Occipital lobe (tissue), 2 donors: ENCODE measurements around the gene PLCB4. TPM values are rescaled to one million over a fixed set of nuclear protein-coding genes. Genes with fewer than 3 reads are reported as not detected.

ENCODE experiments used
- DNase-seq: peaks from one replicate; lab custom pipeline; 2025; lab: John Stamatoyannopoulos, UW
- total RNA-seq: library from RNA; depleted of rRNA; stranded (reverse); fragments of >200 nt; gene quantifications from one replicate; pipeline ENCODE4 v1.2.3, GENCODE V29; 2014

The PLCB4 gene
- total RNA-seq, 1 donor from 2014 or later = 12.6 TPM

DNA sequence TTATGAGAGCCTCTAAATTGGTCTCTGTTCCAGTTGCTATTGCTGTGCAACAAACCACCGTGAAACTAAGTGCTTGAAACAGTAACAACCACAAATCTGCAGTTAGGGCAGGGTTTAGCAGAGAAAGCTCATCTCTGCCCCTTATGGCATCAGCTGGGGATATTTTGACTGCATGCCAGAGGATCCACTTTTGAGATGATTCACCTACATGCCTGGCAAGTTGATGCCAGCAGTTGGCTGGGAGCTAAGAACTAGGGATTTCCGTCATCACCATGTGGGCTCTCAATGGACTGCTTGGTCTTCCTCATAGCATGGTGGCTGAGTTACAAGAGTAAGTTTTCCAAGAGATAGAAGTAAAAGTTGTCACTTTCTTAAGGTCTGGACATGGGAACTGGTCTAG, 35.1 kb downstream of the PLCB4 start:
- DNase-seq = no peak

DNA sequence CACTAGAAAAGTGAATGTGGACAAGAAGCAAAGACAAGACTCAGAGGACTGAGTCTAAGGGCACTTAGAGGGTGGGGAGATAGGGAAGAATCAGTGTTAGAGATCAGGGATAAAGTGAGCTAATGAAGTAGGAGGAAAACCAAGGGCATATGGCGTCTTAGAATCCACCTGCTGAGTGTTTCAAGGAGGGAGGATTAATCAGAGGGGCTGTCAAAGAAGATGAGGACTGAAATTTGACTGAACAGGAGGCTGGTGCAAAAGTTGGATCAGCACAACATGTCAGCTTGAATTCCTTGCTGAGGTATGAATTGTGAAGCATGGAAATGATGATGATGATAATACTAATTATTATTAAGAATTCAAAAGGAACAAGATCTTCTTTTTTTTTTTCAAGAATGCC, 39.4 kb downstream of the PLCB4 start:
- DNase-seq = no peak

DNA sequence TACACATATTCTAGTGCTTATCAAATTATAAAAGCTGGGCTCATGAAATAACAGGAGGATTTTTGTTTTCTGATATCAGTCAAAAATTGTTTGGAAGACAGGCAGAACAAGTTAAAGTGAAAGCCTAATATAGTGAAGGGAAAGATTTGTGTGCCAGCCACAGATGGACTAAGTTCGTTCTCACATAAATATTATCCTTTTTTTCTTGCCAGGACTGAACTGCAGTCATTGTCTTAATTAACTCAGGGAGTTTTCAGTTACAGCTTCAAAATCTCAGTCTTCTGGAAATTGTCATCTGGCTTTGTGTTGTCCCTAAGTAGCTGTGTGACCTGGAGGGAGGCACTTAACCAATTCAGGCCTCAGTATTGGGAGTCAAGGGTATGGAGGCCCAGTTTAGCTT, 40.7 kb downstream of the PLCB4 start:
- no peak for DNase-seq

DNA sequence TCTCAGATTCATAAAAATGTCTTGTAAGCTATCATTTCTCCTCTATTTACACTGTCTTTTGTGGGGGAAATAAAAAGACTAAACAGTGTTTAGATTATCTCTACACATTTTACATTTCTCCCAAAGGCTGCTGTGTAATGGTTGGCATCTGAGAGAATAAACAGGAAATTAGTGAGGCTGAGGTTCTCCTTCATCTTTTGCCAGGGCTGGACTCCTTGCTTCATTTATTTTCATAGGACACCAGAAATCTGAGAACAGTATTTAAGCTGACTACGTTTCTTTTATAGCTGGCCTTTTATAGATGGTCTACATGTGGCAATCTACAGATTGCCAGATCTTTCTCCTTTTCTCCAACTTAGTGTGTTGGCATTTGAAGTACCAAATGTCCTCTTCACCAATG, 41.5 kb downstream of the PLCB4 start:
- DNase-seq = no peak

DNA sequence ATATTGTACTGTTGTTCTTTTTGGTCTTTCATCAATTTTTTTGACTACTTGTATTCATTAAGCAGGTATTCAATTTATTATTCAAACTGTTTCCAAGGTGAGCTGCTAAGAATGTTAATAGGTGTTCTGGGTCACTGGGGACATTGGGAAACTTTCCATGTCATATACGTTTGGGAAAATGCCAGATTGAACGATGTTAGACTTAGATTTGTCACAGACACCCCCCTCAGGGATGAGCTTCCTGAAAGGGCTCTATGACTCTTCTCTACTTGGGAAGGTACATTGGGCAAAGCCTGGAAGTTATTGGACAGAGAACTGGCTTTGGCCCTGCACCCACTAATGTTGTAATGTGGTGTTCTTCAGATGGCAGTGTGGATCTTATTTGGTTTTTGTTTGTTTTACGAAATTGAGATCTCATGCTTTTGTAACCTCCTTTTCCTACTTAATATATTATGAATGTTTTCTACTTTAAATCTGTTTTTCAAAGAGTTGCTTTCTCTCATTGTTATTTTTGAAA, 42.1 kb downstream of the PLCB4 start:
- no peak for DNase-seq

DNA sequence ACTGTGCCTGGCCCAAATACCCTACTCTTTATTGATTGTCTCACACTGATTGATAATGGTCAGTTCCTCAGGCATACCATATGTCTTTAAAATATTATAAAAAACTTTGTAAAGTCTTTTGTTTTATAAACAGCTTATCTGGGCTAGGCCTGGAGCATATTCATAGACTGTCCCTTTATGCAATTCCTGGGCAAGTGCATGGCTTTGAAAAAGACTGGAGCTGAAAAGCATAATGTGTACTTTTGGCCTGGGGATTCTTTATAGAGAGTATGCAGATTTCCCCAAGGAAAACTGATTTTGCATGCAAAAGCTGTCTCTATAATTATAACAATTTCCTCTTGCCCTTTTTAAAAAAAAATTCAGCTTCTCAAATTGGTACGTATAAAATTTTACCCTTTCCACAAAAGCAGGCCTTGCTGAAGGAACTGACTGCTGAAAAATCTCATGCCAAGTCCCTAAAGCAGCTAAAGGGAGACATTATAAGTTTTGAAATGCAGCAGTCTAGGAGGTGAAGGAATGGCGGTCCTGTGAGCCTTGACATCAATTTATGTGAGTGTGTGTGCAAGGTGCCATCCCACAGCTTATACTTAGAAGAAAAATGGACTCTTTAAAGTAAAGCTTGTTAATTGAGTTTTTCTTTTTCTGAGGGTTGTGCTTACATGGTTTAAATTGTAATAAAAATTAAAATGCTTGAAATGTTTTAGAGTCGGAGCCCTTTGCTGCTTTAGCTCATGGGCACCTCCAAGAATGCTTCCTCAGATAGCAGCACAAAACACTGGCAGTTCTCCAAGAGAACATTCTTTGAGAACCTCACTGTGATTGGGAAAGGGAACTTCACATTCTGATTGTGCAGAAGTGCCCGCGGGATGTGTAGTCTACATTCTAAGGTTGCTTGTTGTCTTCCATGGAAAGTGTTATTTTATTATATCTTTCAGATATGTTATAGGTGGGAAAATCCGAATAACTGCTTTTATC, 43.9 kb downstream of the PLCB4 start:
- no peak for DNase-seq

DNA sequence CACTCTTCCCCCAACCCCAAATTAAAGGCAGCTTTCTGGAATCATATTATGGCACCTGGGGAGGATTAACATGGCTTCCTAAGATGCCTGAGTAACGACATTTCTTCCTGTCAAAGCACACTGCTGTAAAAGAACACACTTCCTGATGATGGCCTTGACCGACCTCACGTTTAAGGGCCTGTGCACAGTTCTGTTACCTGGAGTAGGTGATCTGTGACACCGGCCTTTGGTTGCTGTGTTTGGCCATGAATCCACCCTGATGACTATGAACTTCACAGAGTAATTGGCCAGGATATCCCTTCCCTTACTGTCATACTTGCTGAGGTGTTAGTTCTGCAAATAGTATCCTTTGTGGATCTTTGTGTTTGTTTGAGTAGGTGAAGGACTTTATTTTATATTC, 45.8 kb downstream of the PLCB4 start:
- no peak for DNase-seq

DNA sequence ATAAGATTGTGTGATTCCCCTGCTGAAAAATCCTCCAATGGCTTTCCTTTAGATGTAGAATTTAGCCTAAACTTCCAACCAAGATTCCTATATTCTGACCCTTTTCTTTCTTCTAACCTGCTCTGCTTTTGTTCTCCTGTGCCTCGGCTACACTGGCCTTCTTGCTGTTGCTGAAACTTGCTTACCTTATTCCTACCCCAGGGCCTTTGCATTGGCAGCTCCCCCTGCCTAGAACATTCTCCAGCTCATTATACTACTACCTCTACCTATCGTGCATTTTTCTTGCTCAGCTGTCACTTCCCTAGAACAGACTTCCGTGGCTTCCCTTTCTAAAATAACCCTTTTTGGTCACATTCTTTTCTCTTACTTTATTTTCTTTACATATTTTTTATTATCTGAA, 48.7 kb downstream of the PLCB4 start:
- DNase-seq = no peak

DNA sequence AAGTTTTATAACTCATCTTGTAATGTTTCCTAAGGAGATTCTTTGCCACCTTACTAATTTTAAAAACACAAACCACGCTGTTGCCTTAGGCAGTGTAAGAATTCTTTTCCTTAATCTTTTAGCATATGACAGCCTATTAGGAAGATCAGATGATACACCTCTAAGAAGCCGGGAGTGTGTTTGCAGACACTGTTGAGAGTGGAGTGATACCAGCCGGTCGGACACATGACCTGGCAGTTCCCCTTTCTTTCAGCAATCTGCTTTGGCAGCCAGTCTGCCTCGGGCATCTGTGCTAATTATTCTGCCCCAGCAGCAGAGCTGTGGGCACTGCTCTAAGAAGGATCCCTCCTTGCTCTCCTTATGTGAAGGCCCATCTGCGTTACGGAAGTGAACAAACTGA, 50.9 kb downstream of the PLCB4 start:
- DNase-seq = no peak

DNA sequence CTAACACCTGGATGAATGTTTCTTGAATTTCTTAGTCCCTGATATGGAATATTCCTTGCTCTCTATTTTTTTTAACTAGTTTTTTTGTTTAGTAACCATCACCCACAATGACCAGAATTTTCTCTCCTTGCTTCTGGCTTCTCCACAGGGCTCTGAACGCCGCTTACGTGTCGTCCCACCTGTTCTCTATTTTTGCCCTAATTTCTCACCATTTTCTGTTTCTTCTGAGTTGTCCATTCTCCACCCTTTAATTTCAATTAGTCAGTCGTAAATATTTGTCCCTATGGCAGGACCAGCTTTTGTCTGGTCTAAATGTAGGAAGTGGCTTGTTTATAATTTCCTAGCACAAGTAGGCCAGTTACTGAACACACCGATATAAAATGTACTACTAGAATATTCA, 52.3 kb downstream of the PLCB4 start:
- DNase-seq = no peak

DNA sequence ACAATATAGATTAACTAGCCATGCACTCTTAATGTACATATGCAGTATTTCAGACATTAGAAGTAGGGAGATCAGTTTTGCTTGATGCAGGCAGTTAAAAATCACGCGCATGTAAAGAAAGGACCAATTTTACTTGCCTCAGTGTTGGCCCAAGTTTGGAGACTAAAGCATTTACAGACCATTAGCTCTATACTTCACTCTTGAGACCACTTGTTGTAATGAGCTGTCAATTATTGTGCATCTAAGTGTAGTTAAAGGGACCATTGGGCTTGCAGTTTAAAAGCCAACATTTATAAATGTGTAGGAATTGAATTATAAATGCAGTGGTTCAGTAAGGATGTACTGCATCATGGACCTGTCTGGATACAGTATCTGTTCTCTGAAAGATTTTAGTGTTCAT, 53.7 kb downstream of the PLCB4 start:
- no peak for DNase-seq

DNA sequence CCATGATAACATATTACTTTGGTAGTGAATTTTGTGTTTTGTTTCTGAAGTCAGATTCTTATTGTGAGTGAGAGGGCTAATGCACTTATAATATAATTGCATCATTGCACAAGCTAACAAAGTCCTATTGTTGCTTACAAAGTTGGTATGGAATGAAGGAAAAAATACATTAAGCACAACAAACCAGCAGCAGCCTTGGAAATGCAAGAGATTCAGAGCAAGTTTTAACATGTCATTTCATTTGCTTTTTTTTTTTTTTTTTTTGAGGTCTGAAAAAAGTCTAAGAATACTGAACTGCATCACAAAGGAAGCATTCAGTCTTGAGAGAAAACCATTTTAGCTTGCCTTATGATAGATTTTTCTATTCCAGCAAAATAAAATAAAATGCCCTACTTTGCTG, 57.6 kb downstream of the PLCB4 start:
- no peak for DNase-seq

DNA sequence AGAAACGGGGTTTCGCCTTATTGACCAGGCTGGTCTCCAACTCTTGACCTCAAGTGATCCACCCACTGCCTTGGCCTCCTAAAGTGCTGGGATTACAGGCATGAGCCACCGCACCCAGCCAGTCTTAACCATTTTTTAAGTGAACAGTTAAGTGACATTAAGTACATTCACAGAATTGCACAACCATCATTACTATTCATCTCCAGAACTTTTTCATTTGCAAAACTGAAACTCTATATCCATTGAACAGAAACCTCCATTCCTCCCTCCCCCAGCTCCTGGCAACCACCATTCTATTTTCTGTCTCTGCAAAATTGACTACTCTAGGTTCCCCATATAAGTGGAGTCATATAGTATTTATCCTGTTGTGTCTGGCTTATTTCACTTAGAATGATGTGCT, 59.7 kb downstream of the PLCB4 start:
- no peak for DNase-seq

DNA sequence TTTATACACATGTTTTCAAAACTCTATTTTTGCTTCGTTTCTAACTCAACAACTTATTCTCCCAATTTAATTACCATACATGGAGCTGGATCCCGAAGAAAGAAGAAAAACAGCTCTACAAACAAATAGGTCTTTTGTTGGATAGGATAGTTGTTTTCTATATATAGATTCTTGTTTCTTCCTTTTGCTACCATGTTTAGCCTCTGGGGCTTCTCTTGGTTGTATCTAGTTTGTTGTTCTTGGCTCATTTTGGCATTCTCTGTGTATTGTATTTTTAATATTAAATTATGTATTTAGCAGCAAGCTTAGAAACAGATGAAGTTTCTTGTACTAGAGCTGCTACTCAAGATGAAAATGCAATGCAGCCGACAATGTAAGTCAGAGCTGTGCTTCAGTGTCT, 60.9 kb downstream of the PLCB4 start:
- no peak for DNase-seq

DNA sequence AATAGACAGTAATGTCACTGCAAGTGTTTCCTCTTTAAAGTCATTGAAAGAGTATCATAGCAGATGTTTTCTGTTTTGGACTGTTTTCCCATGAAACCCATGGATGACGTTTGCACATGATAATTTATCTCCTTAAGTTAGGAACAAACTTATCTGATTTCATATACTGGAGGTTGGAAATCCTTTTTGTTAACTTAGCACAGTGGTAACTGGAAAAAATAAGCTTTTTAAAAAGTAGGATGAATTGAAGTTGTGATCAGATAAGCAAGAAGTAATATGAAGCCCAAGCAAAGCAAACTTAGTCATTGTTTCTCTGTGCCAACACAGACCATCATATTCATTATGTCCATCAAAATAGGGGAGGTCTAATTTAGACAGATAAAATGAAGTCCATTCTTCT, 61.6 kb downstream of the PLCB4 start:
- no peak for DNase-seq

DNA sequence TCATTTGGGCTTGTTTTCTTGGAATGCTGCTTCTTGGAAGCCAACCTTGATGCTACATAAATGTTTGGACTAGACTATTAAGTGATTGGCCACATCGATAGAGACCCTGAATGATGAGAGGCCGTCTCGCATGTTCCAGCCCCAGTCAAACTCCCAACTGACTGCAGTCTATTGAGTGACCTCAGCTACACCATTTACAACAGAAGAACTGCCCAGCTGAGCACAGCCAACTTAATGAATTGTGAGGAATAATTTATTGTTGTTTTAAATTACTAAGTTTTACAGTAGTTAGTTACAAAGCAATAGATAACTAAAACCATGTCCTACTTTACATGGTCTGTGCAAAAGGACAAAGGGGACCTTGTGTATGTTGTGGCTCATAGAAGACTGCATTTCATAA, 63.0 kb downstream of the PLCB4 start:
- DNase-seq = no peak

DNA sequence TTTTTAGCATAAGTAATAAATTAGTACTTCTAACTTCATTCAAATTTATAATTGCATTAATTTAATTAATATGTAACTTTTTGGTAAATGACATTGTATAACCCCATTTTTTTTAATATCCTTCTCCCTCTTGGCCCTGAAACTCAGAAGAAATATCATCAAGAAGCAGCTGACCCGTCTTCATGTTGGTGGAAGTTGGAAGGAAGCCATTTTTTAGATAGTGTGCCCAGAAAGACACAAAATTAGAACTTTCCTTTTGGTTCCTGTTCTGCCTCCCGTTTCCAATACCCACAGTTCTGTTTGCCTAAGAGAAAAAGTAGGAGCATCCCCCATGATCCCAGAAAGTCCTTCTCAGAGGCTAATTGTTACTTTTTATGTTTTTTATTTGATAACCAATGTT, 65.5 kb downstream of the PLCB4 start:
- no peak for DNase-seq

DNA sequence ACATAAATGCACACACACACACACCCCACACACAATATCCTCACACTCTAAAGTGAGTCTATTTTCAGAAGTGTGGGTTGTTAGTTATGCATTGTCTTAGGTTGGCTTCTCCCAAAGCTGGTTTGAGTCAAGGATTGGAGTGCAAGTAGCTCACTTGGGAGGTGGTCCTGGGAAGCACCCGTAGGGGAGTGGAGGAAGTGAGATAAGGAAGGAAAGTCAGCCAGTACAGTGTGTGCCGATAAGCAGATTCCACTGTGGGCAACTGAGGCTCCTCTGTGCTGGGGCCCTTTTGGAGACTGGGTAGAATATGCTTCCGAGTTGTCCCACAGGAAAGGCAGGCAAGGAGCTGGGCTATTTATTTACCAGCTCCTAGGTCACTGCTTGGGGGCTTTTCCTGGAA, 67.2 kb downstream of the PLCB4 start:
- DNase-seq = no peak

DNA sequence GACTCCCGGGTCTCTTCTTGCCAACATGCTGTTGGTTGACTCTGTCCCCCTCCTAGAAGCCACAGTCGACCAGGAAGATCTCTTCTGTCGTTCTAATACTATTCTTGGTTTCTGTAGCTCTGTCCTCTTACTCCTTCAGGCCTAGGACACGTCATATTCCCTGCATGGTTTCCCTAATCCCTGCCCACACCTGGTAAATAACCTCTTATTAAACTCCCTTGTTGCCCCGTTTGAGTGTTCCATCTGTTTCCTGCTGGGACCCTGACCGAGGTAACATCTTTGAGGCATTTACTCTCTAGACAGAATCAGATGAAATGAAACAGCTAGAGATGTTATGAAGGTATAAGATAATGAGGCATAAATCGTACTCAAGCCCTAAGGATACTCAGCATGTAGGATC, 68.1 kb downstream of the PLCB4 start:
- no peak for DNase-seq

DNA sequence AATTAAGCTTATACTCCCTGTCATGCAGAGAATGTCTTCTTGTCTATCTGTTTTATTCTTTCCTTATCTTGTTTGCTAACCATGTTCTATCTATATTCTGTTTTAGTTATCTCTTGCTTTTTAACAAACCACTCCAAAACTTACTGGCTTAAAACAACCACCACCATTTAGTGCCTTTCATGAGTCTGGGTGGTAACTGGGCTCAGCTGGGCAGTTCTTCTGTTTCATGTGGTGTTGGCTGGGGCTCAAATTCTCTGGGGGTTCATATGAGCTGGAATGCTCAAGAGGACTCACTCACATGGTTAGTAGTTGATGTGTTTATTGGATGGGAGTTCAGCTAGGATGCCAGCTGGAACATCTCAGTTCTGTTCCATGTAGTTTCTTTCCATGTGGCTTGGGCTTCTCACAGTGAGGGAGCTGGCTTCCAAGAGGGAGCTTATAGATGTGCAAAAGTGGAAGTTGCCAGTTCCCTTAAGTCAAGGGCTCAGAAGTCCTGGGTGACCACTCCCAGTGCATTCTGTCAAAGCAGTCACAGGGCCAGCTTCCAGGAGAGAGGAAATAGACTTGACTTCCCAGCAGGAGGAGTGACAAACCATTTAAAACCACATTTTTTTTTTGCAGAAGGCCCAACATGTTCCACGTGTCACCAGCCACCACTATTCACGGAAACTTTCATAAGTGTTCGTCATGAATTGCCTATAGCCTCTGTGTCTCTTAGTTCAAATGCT, 70.4 kb downstream of the PLCB4 start:
- DNase-seq = no peak

DNA sequence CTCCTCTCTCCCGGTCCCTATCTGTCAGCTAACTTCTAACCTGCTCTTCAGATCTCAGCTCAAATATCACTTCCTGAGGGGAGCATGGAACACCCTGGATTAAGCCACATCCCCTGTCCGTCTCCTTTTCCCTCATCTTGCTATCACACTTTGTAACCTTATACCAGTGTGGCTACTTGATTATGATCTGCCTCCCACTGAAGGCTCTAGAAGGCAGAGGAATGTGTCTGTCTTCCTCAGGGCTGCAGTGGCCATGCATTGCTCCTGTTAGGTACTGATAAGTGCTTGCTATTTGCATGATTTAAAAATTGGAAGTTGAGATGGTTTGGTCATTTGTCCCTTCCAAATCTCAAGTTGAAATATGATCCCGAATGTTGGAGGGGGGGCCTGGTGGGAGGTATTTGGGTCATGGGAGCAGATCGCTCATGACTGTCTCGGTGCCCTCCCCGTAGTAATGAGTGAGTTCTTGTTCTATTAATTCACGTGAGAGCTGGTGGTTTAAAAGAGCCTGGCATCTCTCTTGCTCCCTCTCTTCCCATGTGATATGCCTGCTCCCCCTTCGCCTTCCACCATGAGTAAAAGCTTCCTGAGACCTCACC, 71.4 kb downstream of the PLCB4 start:
- no peak for DNase-seq

DNA sequence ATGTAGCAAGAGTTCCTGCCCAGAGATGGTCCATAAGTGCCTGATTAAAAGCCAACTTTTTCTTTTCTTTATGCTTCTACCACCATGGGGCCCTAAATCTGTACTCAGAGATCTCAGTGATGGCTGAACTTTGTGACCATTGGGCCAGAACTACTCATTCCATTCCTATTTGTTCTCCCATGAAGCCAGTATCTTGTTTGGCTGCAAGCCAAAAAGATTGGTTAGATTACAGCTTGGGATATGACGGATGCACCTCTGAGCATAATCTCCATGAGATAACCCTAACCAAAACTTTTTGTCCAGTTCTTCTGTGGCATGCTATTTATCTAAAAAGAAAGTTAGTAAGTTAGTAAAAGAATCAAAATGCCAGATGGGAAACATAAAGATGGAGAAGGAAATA, 72.2 kb downstream of the PLCB4 start:
- DNase-seq = no peak
